K562 (cell line): ENCODE data around the gene ZG16B. TPM values are rescaled to one million over a fixed set of nuclear protein-coding genes. Genes with fewer than 3 reads are reported as not detected.

Experiments used
- ATAC-seq: fragments of 200-7000 bp; cut with Tn5 transposase; 3 replicates; pipeline ENCODE4 v1.9.1; 2020; ENCODE audit warnings: moderate library complexity
- BruUV-seq: library from RNA; stranded (reverse); fragments of 400-500 nt; replicated peaks from 2 replicates; lab custom pipeline; 2021; lab: Mats Ljungman, UMichigan
- CTCF ChIA-PET: fragments of 300-600 bp; formaldehyde crosslinking; extraction: SDS; loops from one replicate; lab custom pipeline; 2021; ENCODE audit warnings: low intra/inter-chr PET ratio; lab: Yijun Ruan, JAX
- POLR2A ChIA-PET: fragments of 300-600, 350-650 bp; sonication (Branson Sonifier 250); formaldehyde crosslinking; extraction: SDS; loops from one replicate; lab custom pipeline; 2021; ENCODE audit warnings: antibody characterized with exemption, inconsistent platforms; lab: Yijun Ruan, JAX
- DNase-seq, 4 experiments: peaks; one replicate each; pipeline versions ENCODE4 v3.0.0 to v3.0.0-alpha.2; 2011 to 2018; ENCODE audit warnings: low spot score in 3 of 4, mixed read lengths in 3 of 4; ENCODE audit errors: extremely low read depth in 1 of 4
- FAIRE-seq: peaks from 2 replicates; lab custom pipeline; 2011; peaks lifted over from hg19 to GRCh38; lab: Jason Lieb, UNC
- H2AFZ ChIP-seq: 2 replicates; pipeline ENCODE4 v1.6.0; 2011; ENCODE audit warnings: low read depth, low read length, control low read depth, inconsistent platforms
- H3K27ac ChIP-seq: fragments of 200-600 bp; 3 replicates; pipeline ENCODE4 v1.8.0; 2011; ENCODE audit warnings: low read depth, mild to moderate bottlenecking, control low read depth, inconsistent platforms, low read length, moderate library complexity, mixed read lengths; ENCODE audit errors: extremely low read depth
- H3K27me3 ChIP-seq, 2 experiments: fragments of 300-600 bp in 1 of 2; 2 replicates in 1 of 2; 3 replicates in 1 of 2; pipeline versions ENCODE4 v1.6.0 to v1.8.0; 2011; ENCODE audit warnings: inconsistent platforms in 2 of 2, low read length in 2 of 2, mild to moderate bottlenecking in 1 of 2, mixed read lengths in 1 of 2, moderate library complexity in 1 of 2; ENCODE audit not compliant: control insufficient read depth in 2 of 2, insufficient read depth in 2 of 2
- H3K36me3 ChIP-seq: fragments of 300-600 bp; 3 replicates; pipeline ENCODE4 v1.8.0; 2011; ENCODE audit warnings: mild to moderate bottlenecking, low read length, inconsistent platforms; ENCODE audit not compliant: control insufficient read depth, insufficient read depth
- H3K4me1 ChIP-seq, 2 experiments: fragments of 200-600 bp in 1 of 2; replicated peaks in 1 of 2; 2 replicates in 1 of 2; 3 replicates in 1 of 2; pipeline versions ENCODE4 v1.5.1 to v1.8.0; 2011; ENCODE audit warnings: inconsistent platforms in 2 of 2, low read length in 2 of 2, mild to moderate bottlenecking in 1 of 2, mixed read lengths in 1 of 2, moderate library complexity in 1 of 2; ENCODE audit not compliant: control insufficient read depth in 2 of 2, insufficient read depth in 2 of 2
- H3K4me2 ChIP-seq: 2 replicates; pipeline ENCODE4 v1.6.1; 2011; ENCODE audit warnings: low read length, control low read depth, inconsistent platforms, mixed read lengths; ENCODE audit not compliant: insufficient read depth
- H3K4me3 ChIP-seq: fragments of 200-600 bp; sonication (generic), shearing (Covaris generic); 2 replicates; pipeline ENCODE4 v1.5.1; 2016; ENCODE audit warnings: control low read depth, inconsistent platforms
- H3K79me2 ChIP-seq: fragments of 200-600 bp; 3 replicates; pipeline ENCODE4 v1.8.0; 2011; ENCODE audit warnings: low read length, inconsistent platforms; ENCODE audit not compliant: control insufficient read depth, insufficient read depth
- H3K9ac ChIP-seq, 2 experiments: 2 replicates each; pipeline versions ENCODE4 v1.6.0 to v1.6.1; 2011; ENCODE audit warnings: low read depth in 2 of 2, low read length in 2 of 2, control low read depth in 1 of 2, inconsistent platforms in 1 of 2, mild to moderate bottlenecking in 1 of 2, mixed read lengths in 1 of 2; ENCODE audit not compliant: insufficient read depth in 1 of 2
- H3K9me1 ChIP-seq: one replicate; pipeline ENCODE4 v1.6.0; 2011; ENCODE audit warnings: inconsistent platforms, mild to moderate bottlenecking, low read length, moderate library complexity; ENCODE audit not compliant: control insufficient read depth, insufficient read depth
- H3K9me3 ChIP-seq: replicated peaks from 2 replicates; pipeline ENCODE4 v1.5.1; 2011; ENCODE audit warnings: low read depth, low read length, inconsistent platforms; ENCODE audit not compliant: control insufficient read depth, insufficient read depth
- H4K20me1 ChIP-seq: replicated peaks from 2 replicates; pipeline ENCODE4 v1.6.1; 2011; ENCODE audit warnings: low read length, inconsistent platforms, mixed read lengths; ENCODE audit not compliant: control insufficient read depth, insufficient read depth
- SOX6 ChIP-seq: fragments of 450-650 bp; IDR thresholded peaks from 2 replicates; pipeline ENCODE4 v1.6.1; 2014; ENCODE audit warnings: mild to moderate bottlenecking
- ZNF707 ChIP-seq: fragments of 250-450 bp; sonication (Bioruptor Pico); conservative IDR thresholded peaks from 2 replicates; pipeline ENCODE4 v1.8.0; 2022; ENCODE audit warnings: inconsistent platforms, mild to moderate bottlenecking, moderate library complexity
- WGBS: fragments of 100-300 bp; shearing (Covaris generic); methylation state at CpG from one replicate; pipeline ENCODE4 v1.1.6; 2016; ENCODE audit warnings: low coverage, mixed read lengths; ENCODE audit not compliant: insufficient coverage; ENCODE audit errors: missing lambda C conversion rate; 5-methylcytosine and 5-hydroxymethylcytosine counted together
- in situ Hi-C: fragments of 300-500 bp; cut with MboI; formaldehyde crosslinking; loops from 4 replicates; pipeline ENCODE4 v1.15.0; 2018; ENCODE audit warnings: inconsistent platforms, mixed read lengths
- intact Hi-C: fragments of 100-400 bp; cut with micrococcal nuclease; formaldehyde crosslinking; loops from 2 replicates; pipeline ENCODE4 v1.14.2; 2022
- polyA plus RNA-seq, 8 experiments: library from polyadenylated mRNA; depleted of rRNA in 4 of 8; stranded (reverse) in 5 of 8; unstranded in 3 of 8; fragments of >200 nt; fragmentation: Nextera tagmentation in 2 of 8; fragmentation: Illumina TruSeq in 1 of 8; extraction: Ambion mirVana in 2 of 8; extraction: Trizol in 1 of 8; gene quantifications; 2 replicates each; pipeline versions ENCODE4 v1.2.1 to v1.2.3, GENCODE V29; 2011 to 2014; ENCODE audit warnings: inconsistent platforms in 1 of 8, missing spikeins in 1 of 8
- total RNA-seq, 7 experiments: library from RNA; depleted of rRNA in 6 of 7; stranded (reverse); fragments of >200 nt in 6 of 7; fragmentation: Illumina TruSeq in 2 of 7; extraction: Trizol in 2 of 7; gene quantifications; 2 replicates each; pipeline versions ENCODE4 v1.2.1 to v1.2.3, GENCODE V29; 2011 to 2021; ENCODE audit warnings: low replicate concordance in 1 of 7
- TF ChIP-seq, protein P1 (sequence below): fragments of 250-450 bp; sonication (Bioruptor Pico); IDR thresholded peaks from 2 replicates; pipeline ENCODE4 v1.4.0; 2020; ENCODE audit warnings: mild to moderate bottlenecking, moderate library complexity

The ZG16B gene
- total and polyA plus RNA-seq, 9 of the 15 experiments (the other 6 are each of a cell fraction or from before 2014, with no cell fraction given) = 0.25 to 0.43 (median 0.34) TPM; not detected in 5

DNA sequence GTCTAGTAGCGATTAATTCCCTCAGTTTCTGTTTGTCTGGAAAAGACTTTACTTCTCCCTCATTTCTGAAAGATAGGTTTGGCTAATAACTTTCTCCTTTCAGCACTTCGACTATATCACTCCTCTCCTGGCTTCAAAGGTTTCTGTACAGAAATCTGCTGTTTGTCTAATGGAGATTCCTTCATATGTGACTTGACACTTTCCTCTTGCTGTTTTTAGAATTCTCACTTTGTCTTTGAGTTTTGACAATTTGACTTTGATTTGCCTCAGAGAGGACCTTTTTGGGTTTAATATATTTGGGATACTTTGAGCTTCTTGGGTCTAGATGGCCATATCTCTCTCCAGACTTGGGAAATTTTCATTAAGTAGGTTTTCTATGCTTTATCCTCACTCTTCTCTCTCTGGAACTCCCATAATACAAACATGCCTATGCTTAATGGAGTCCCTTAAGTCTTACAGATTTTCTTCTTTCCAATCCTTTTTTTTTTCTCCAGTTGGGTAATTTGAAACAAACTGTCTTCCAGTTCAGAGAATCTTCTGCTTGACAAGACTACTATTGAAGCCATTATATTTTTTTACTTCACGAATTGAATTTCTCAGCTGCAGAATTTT lies 20.8 kb upstream of the ZG16B start:
- Histone ChIP-seq H3K4me3 (no peak overlapping the region), H3K9me1 (no peaks in the 10 kb centered on the region), H3K4me1 (peaks cover 9 to 12% of the 10 kb centered on the region in 2 experiments; a peak in 4 of 5 replicates)
- FAIRE-seq = no peak
- TF ChIP-seq SOX6 (no peak), ZNF707 (CRISPR knock-in tag) (no peak)
- TF ChIP-seq, protein P1, sequence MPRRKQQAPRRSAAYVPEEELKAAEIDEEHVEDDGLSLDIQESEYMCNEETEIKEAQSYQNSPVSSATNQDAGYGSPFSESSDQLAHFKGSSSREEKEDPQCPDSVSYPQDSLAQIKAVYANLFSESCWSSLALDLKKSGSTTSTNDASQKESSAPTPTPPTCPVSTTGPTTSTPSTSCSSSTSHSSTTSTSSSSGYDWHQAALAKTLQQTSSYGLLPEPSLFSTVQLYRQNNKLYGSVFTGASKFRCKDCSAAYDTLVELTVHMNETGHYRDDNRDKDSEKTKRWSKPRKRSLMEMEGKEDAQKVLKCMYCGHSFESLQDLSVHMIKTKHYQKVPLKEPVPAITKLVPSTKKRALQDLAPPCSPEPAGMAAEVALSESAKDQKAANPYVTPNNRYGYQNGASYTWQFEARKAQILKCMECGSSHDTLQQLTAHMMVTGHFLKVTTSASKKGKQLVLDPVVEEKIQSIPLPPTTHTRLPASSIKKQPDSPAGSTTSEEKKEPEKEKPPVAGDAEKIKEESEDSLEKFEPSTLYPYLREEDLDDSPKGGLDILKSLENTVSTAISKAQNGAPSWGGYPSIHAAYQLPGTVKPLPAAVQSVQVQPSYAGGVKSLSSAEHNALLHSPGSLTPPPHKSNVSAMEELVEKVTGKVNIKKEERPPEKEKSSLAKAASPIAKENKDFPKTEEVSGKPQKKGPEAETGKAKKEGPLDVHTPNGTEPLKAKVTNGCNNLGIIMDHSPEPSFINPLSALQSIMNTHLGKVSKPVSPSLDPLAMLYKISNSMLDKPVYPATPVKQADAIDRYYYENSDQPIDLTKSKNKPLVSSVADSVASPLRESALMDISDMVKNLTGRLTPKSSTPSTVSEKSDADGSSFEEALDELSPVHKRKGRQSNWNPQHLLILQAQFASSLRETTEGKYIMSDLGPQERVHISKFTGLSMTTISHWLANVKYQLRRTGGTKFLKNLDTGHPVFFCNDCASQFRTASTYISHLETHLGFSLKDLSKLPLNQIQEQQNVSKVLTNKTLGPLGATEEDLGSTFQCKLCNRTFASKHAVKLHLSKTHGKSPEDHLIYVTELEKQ (CRISPR knock-in tag) = no peak
- TF ChIP-seq, all 486 proteins: peak for 0
- H2AFZ ChIP-seq = no peak overlapping the region
- intact Hi-C loops (no loop called here), in situ Hi-C loops (no loop called here)
- no peaks in the 10 kb centered on the region for H3K79me2 ChIP-seq
- H3K9me3 ChIP-seq = peaks cover under 1% of the 10 kb centered on the region; the same call in 1 of the 2 replicates
- 5% methylated on average over 3 of the region's 3 CpGs for WGBS
- no peak overlapping the region for H3K27ac ChIP-seq
- BruUV-seq = no TSS peak
- ChIA-PET POLR2A (interaction anchor here (0.7 kb wide), 1 partner anchor 214 kb away, joined by 3 read pairs; no protein-coding TSS in a partner anchor), CTCF (no interaction called here)
- no peak overlapping the region for H3K4me2 ChIP-seq
- ATAC-seq (no peak), DNase-seq (no peak)
- H3K27me3 ChIP-seq = peaks cover 4 to 49% of the 10 kb centered on the region in 2 experiments; a peak in 4 of 5 replicates
- H4K20me1 ChIP-seq = no peaks in the 10 kb centered on the region
- H3K9ac ChIP-seq = no peak overlapping the region
- no peaks in the 10 kb centered on the region for H3K36me3 ChIP-seq
